HepG2 (cell line): ENCODE results near the gene SRP14. TPM values are rescaled to one million over a fixed set of nuclear protein-coding genes. Genes with fewer than 3 reads are reported as not detected.

ENCODE experiments used
- AHDC1 ChIP-seq: sonication (generic); formaldehyde crosslinking; IDR thresholded peaks from 2 replicates; pipeline ENCODE4 v1.5.1; 2020; ENCODE audit warnings: mild to moderate bottlenecking, missing genetic modification reagents, borderline replicate concordance
- ARID4A ChIP-seq: sonication (generic); formaldehyde crosslinking; IDR thresholded peaks from 2 replicates; pipeline ENCODE4 v1.5.0; 2020; ENCODE audit warnings: mild to moderate bottlenecking, missing genetic modification reagents, borderline replicate concordance
- DRAP1 ChIP-seq: IDR thresholded peaks from 2 replicates; pipeline ENCODE4 v1.6.1; 2016; ENCODE audit warnings: missing genetic modification reagents, missing compliant biosample characterization
- FOSL2 ChIP-seq: sonication (generic); formaldehyde crosslinking; IDR thresholded peaks from 2 replicates; pipeline ENCODE4 v1.4.0; 2020; ENCODE audit warnings: missing genetic modification reagents
- FOXP1 ChIP-seq, 2 experiments: fragments of 450-650 bp in 1 of 2; IDR thresholded peaks; 2 replicates each; pipeline ENCODE4 v1.6.1; 2017 to 2018; ENCODE audit warnings: antibody characterized with exemption in 1 of 2
- HDAC1 ChIP-seq: sonication (generic); formaldehyde crosslinking; IDR thresholded peaks from 2 replicates; pipeline ENCODE4 v1.5.1; 2020; ENCODE audit warnings: mild to moderate bottlenecking, missing genetic modification reagents
- JUNB ChIP-seq: sonication (generic); formaldehyde crosslinking; IDR thresholded peaks from 2 replicates; pipeline ENCODE4 v1.8.0; 2022; ENCODE audit warnings: missing genetic modification reagents, mild to moderate bottlenecking, borderline replicate concordance
- NCOA2 ChIP-seq: sonication (generic); formaldehyde crosslinking; IDR thresholded peaks from 2 replicates; pipeline ENCODE4 v1.8.0; 2022; ENCODE audit warnings: inconsistent platforms
- NCOA5 ChIP-seq: sonication (generic); formaldehyde crosslinking; IDR thresholded peaks from 2 replicates; pipeline ENCODE4 v1.4.0; 2020; ENCODE audit warnings: missing genetic modification reagents
- RARA ChIP-seq: IDR thresholded peaks from 2 replicates; pipeline ENCODE4 v1.6.1; 2016; ENCODE audit warnings: missing genetic modification reagents, missing compliant biosample characterization
- SAP130 ChIP-seq: IDR thresholded peaks from 2 replicates; pipeline ENCODE4 v1.6.1; 2016; ENCODE audit warnings: low read depth
- SMARCC2 ChIP-seq: fragments of 450-650 bp; IDR thresholded peaks from 2 replicates; pipeline ENCODE4 v1.6.1; 2017; ENCODE audit warnings: antibody characterized with exemption, mild to moderate bottlenecking
- SMYD3 ChIP-seq: sonication (generic); formaldehyde crosslinking; IDR thresholded peaks from 2 replicates; pipeline ENCODE4 v1.8.1; 2023; ENCODE audit warnings: mild to moderate bottlenecking, missing genetic modification reagents
- SNAPC2 ChIP-seq: sonication (generic); formaldehyde crosslinking; IDR thresholded peaks from 2 replicates; pipeline ENCODE4 v1.8.1; 2022; ENCODE audit warnings: mild to moderate bottlenecking, missing genetic modification reagents
- THAP11 ChIP-seq: IDR thresholded peaks from 2 replicates; pipeline ENCODE4 v1.6.1; 2016; ENCODE audit warnings: missing biosample characterization, missing genetic modification reagents
- TOE1 ChIP-seq: sonication (generic); formaldehyde crosslinking; IDR thresholded peaks from 2 replicates; pipeline ENCODE4 v1.4.0; 2020; ENCODE audit warnings: mild to moderate bottlenecking, missing genetic modification reagents
- U2AF2 ChIP-seq: fragments of 200-400 bp; formaldehyde crosslinking; IDR thresholded peaks from 2 replicates; pipeline ENCODE4 v1.6.1; 2017; ENCODE audit warnings: low read depth, mild to moderate bottlenecking, low read length
- ZNF414 ChIP-seq: sonication (generic); formaldehyde crosslinking; IDR thresholded peaks from 2 replicates; pipeline ENCODE4 v1.5.0; 2020; ENCODE audit warnings: missing genetic modification reagents
- polyA plus RNA-seq, 8 experiments: library from polyadenylated mRNA; depleted of rRNA in 3 of 8; stranded (reverse) in 7 of 8; unstranded in 1 of 8; fragments of >200 nt; fragmentation: Illumina TruSeq in 4 of 8; extraction: Trizol in 4 of 8; gene quantifications; 2 replicates each; pipeline versions ENCODE4 v1.2.1 to v1.2.3, GENCODE V29; 2011 to 2016; ENCODE audit warnings: low read depth in 4 of 8, missing spikeins in 1 of 8, mixed read lengths in 1 of 8; ENCODE audit not compliant: insufficient read depth in 1 of 8
- total RNA-seq, 5 experiments: library from RNA; depleted of rRNA; stranded (reverse); fragments of >200 nt; fragmentation: Illumina TruSeq; extraction: Trizol; gene quantifications; 2 replicates each; pipeline ENCODE4 v1.2.3, GENCODE V29; 2016; ENCODE audit warnings: low read depth in 1 of 5

Gene SRP14
- total and polyA plus RNA-seq, 2 of the 13 experiments (the other 11 are each of a cell fraction or from before 2014, with no cell fraction given), result 208 to 356 TPM

- peak; percentile 37; the same call in 1 of the 2 replicates for TF ChIP-seq ARID4A
- no peak for TF ChIP-seq TOE1
- 0 out of 2 replicates have a peak, but pooled peaks have one; percentile 10 for TF ChIP-seq DRAP1 (CRISPR knock-in tag)
- TF ChIP-seq JUNB, result no peak
- TF ChIP-seq FOSL2 (CRISPR knock-in tag), result peak; percentile 22; the same call in 1 of the 2 replicates
- no peak for TF ChIP-seq FOXP1 (IDR thresholded peaks at IDR 0.05)
- peak; percentile 55; the same call in 1 of the 2 replicates for TF ChIP-seq FOXP1 (CRISPR knock-in tag; IDR thresholded peaks at IDR 0.05)
- 0 out of 2 replicates have a peak, but pooled peaks have one; percentile 12 for TF ChIP-seq THAP11
- peak; percentile 54; the same call in 1 of the 2 replicates for TF ChIP-seq RARA (CRISPR knock-in tag)
- no peak for TF ChIP-seq NCOA5 (CRISPR knock-in tag)
- no peak for TF ChIP-seq SNAPC2 (CRISPR knock-in tag)
- peak; percentile 22; the same call in 1 of the 2 replicates for TF ChIP-seq NCOA2
- TF ChIP-seq U2AF2, result no peak
- TF ChIP-seq HDAC1 (CRISPR knock-in tag), result no peak; the same call in 1 of the 2 replicates
- peak; percentile 53; the same call in 1 of the 2 replicates for TF ChIP-seq AHDC1
- TF ChIP-seq ZNF414 (CRISPR knock-in tag), result 0 out of 2 replicates have a peak, but pooled peaks have one; percentile 26
- no peak for TF ChIP-seq SMARCC2
- 0 out of 2 replicates have a peak, but pooled peaks have one; percentile 23 for TF ChIP-seq SMYD3 (CRISPR knock-in tag)
- peak; percentile 47 for TF ChIP-seq SAP130 (CRISPR knock-in tag)
Observed at GRCh38 chr15:40003116-40003916, 35.7 kb downstream of the SRP14 start (continued).
